ENCODE measurements around the gene MC4R. TPM values are rescaled to one million over a fixed set of nuclear protein-coding genes. Genes with fewer than 3 reads are reported as not detected.

MC4R gene
- total and polyA plus RNA-seq, 2 donors, result 0.08 to 0.16 TPM

DNA sequence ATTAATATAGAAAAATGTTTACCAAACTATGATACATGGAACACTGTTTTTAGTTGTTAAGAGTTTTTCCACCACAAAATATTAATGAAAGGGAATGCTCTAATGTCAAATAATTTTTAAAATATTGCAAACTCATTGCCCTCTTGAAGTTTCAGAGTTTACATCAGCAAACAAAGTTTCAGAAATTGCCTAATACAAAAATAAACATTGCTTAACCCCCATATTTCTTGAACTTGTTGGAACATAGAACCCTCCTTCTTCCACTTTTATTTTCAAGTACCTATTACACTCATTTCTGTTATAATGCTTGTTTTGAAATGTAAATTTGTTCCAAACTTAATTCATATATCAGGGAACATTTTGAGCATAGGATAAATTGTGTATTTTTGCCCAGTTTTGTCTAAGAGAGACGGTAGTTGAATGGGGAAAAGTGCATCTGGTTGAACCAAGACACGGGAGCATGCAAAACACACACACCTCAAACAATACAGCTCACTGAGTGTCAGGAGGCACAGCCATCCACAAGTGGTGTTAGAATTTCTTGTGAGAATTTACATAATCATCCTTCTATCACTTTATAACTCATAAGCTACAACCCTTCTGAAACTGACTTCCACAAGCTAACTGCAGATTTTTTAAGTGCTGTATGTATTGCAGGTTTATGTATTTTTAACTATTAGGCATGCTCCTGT lies 5.3 kb upstream of the MC4R start:
- no peaks in the 10 kb centered on the region for H3K36me3 ChIP-seq (ENCODE audit: insufficient read depth)
- 76% methylated on average over 2 of the region's 2 CpGs for WGBS
- DNase-seq (ENCODE audit: extremely low spot score), result no peak
- no peak overlapping the region for H3K27ac ChIP-seq (ENCODE audit: low read depth)
- no peak overlapping the region for H3K4me3 ChIP-seq (ENCODE audit: low read depth, low read length)
- H3K4me1 ChIP-seq (ENCODE audit: insufficient read depth), result no peaks in the 10 kb centered on the region

DNA sequence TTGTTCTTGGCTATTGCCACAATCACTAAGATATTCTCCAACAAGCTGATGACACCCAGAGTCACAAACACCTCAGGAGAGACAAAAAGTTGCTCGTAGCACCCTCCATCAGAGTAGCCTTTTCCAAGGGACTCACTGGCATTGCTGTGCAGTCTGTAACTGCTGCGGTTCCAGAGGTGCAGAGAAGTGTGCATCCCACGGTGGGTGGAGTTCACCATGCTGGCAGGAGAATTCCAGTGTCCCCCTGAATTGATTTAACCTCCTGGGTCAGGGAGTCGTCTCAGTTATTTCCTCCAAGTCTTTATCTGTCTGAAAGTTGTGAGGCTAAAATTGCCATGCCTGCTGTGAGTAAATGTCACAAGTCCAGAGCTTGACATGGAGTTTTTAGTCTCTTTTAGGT lies 443 bp downstream of the MC4R start:
- 36% methylated on average over 4 of the region's 4 CpGs for WGBS
- DNase-seq (ENCODE audit: extremely low spot score), result no peak
- H3K36me3 ChIP-seq (ENCODE audit: insufficient read depth), result no peaks in the 10 kb centered on the region
- H3K27ac ChIP-seq (ENCODE audit: low read depth), result no peak overlapping the region
- H3K4me3 ChIP-seq (ENCODE audit: low read depth, low read length), result no peak overlapping the region
- H3K4me1 ChIP-seq (ENCODE audit: insufficient read depth), result no peaks in the 10 kb centered on the region

DNA sequence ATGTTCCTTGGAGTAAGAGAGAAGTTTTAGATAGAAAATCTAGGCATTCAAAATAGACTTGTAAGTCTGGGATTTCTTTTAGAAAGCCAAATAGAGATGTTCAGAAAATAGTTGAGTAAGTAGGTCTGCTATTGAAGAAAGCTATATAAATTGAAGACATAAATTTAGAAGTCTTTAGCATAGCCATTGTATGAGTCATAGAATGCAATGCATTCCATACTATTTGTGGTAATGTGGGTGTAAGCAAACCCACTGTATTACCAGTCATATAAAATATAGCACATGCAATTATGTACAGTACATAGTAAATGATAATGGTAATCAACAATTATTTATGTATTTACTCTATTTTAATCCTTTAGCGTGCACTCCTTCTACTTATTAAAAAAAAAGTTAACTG lies 14.1 kb downstream of the MC4R start:
- H3K4me3 ChIP-seq (ENCODE audit: low read depth, low read length), result no peak overlapping the region
- 66% methylated on average over 1 of the region's 1 CpG for WGBS
- no peaks in the 10 kb centered on the region for H3K36me3 ChIP-seq (ENCODE audit: insufficient read depth)
- H3K27ac ChIP-seq (ENCODE audit: low read depth), result no peak overlapping the region
- H3K4me1 ChIP-seq (ENCODE audit: insufficient read depth), result no peaks in the 10 kb centered on the region
- DNase-seq (ENCODE audit: extremely low spot score), result no peak

DNA sequence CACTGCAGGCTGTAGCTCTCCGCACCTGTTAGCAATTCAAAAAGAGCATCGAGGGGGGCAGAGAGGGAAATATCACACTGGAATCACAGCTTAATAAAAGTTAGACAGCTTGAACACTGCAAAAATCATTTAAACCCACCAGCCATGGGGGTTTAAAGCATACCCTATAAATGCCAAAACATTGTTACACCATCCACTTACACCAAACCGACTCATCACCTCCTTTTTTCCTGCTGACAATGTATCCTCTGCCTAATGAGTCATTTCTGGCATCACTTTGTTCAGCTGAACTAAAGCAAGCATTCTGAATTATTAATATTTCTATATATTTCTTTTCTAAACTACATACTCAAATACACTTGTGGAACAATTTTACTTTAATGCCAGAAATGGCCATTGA lies 21.6 kb downstream of the MC4R start:
- no peak for DNase-seq (ENCODE audit: extremely low spot score)
- H3K4me1 ChIP-seq (ENCODE audit: insufficient read depth), result no peaks in the 10 kb centered on the region
- no peaks in the 10 kb centered on the region for H3K36me3 ChIP-seq (ENCODE audit: insufficient read depth)
- H3K4me3 ChIP-seq (ENCODE audit: low read depth, low read length), result no peak overlapping the region
- WGBS, result 66% methylated on average over 3 of the region's 3 CpGs
- H3K27ac ChIP-seq (ENCODE audit: low read depth), result no peak overlapping the region

DNA sequence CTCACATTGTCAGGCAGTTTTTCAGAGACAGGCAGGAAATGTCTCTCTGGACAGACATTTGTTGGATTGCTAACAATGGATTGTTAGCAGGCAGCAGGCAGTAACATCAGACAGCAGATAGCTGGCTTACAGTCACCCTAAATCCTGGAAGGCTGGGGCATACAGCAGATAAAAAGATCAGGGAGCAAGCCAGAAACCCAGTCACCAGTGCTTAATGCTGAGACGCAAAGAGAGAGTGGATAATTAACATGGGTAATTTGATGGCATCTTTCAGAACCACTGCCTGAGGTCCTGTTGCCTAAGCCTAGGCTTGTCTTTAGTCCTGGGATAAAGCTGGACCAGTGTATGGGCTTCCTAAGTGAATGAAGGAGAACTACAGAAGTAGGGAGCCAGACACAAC lies 22.4 kb downstream of the MC4R start:
- H3K4me3 ChIP-seq (ENCODE audit: low read depth, low read length), result no peak overlapping the region
- H3K36me3 ChIP-seq (ENCODE audit: insufficient read depth), result no peaks in the 10 kb centered on the region
- H3K27ac ChIP-seq (ENCODE audit: low read depth), result no peak overlapping the region
- DNase-seq (ENCODE audit: extremely low spot score), result no peak
- H3K4me1 ChIP-seq (ENCODE audit: insufficient read depth), result no peaks in the 10 kb centered on the region
- 73% methylated on average over 1 of the region's 1 CpG for WGBS

DNA sequence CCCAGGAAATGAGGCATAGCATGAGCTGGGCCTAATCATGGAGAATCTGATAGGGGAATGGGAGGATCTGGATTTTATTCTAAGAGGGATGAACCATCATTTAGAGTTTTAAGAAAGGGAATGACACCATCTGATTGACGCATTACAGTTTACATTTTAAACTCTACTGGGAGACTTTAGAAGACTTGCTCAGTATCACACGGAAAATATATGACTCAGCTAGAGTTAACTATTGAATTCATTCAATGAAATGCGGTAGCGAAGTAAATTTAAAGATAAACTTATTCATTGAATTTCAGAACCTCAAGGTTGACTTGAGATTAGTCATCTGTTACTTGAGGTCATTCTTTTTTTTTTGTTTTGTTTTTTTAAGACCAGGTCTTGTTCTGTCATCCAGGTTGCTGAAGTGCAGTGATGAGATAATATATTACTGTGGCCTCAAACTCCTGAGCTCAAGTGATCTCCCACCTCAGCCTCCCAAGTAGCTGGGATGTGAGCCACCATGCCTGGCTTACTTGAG lies 25.0 kb downstream of the MC4R start:
- Histone ChIP-seq H3K4me1 (ENCODE audit: insufficient read depth) (no peaks in the 10 kb centered on the region), H3K36me3 (ENCODE audit: insufficient read depth) (no peaks in the 10 kb centered on the region), H3K4me3 (ENCODE audit: low read depth, low read length) (no peak overlapping the region), H3K27ac (ENCODE audit: low read depth) (no peak overlapping the region)
- no peak for DNase-seq (ENCODE audit: extremely low spot score)
- 94% methylated on average over 4 of the region's 4 CpGs for WGBS

DNA sequence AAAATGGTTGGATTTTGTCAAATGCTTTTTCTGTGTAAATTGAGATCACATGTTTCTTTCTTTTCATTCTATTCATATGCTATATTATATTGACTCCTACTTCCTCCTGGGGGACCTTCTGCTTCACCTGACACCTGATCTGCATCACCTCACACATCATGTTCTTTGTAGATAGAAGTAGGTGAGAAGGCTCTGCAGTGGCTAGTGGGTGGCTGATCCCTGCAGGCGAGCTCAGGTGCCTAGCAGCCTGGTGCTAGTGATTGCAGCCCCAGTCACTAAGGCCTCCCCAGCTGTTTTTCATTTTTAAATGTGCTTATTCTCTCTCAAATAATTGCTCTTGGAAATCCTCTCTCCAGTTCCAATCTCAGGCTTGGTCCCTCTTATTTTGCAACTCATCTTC lies 33.6 kb downstream of the MC4R start:
- H3K36me3 ChIP-seq (ENCODE audit: insufficient read depth), result no peaks in the 10 kb centered on the region
- H3K4me3 ChIP-seq (ENCODE audit: low read depth, low read length), result no peak overlapping the region
- no peaks in the 10 kb centered on the region for H3K4me1 ChIP-seq (ENCODE audit: insufficient read depth)
- no peak for DNase-seq (ENCODE audit: extremely low spot score)
- H3K27ac ChIP-seq (ENCODE audit: low read depth), result no peak overlapping the region
- 33% methylated on average over 1 of the region's 1 CpG for WGBS

DNA sequence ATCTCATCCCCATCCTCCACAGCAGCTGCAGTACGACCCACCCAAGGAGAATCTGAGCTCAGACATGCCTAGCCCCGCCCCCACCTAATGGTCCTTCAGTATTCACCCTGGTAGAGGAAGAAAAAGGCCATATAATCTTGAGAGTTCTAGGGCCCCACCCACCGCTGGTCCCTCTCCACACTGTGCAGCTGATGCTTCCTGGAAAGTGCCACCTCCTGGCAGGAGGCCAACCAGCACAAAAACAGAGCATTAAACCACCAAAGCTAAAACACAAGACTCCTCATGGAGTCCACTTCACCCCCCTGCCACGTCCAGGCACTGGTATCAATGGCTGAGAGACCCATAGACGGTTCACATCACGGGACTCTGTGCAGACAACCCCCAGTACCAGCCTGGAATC lies 40.7 kb downstream of the MC4R start:
- H3K4me3 ChIP-seq (ENCODE audit: low read depth, low read length), result no peak overlapping the region
- DNase-seq (ENCODE audit: extremely low spot score), result no peak
- WGBS, result 77% methylated on average over 6 of the region's 6 CpGs
- no peak overlapping the region for H3K27ac ChIP-seq (ENCODE audit: low read depth)
- no peaks in the 10 kb centered on the region for H3K4me1 ChIP-seq (ENCODE audit: insufficient read depth)
- H3K36me3 ChIP-seq (ENCODE audit: insufficient read depth), result no peaks in the 10 kb centered on the region

DNA sequence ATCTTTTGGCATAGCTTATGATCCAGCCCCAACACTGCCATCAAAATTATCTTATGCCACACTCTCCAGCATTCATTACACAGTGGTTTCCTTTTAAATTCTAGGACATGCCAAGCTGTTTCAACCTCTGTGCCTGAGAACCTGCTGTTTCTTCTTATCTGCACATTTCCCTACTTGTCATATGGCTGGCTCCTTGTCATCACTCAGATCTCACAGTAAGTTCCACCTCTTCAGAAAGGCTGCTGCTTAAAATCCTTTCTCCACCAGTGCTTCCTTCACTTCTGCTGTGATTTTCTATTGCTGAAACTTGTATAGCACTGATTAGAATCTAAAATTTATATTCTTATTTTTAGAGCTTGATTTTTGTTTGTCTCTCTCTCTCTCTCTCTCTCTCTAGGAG lies 43.4 kb downstream of the MC4R start:
- DNase-seq (ENCODE audit: extremely low spot score), result no peak

DNA sequence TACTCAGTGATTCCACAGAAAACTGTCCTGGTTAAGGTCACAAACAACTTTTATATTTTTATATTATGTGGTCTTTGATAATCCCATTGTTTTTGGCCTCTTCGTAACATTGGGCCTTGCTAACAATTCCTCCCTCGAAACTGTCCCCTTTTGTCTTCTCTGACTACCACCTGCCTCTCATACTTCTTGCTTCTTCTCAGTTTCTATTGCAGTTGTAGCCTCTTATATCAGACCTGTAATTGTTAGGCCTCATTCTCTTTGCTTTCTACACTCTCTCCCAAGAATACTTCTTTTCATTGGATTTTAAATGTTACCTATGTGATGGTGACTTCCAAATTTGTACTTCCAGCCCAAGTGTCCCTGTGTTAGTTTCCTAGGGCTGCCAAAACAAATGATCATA lies 44.7 kb downstream of the MC4R start:
- H3K4me1 ChIP-seq (ENCODE audit: insufficient read depth), result no peaks in the 10 kb centered on the region
- DNase-seq (ENCODE audit: extremely low spot score), result no peak
- no peaks in the 10 kb centered on the region for H3K36me3 ChIP-seq (ENCODE audit: insufficient read depth)
- H3K27ac ChIP-seq (ENCODE audit: low read depth), result no peak overlapping the region
- no peak overlapping the region for H3K4me3 ChIP-seq (ENCODE audit: low read depth, low read length)
- WGBS, result 96% methylated on average over 2 of the region's 2 CpGs

More for the DNA sequence above, 43.4 kb downstream of the MC4R start:
- no peak overlapping the region for H3K4me3 ChIP-seq (ENCODE audit: low read depth, low read length)
- H3K36me3 ChIP-seq (ENCODE audit: insufficient read depth), result no peaks in the 10 kb centered on the region
- no peak overlapping the region for H3K27ac ChIP-seq (ENCODE audit: low read depth)
- no peaks in the 10 kb centered on the region for H3K4me1 ChIP-seq (ENCODE audit: insufficient read depth)

DNA sequence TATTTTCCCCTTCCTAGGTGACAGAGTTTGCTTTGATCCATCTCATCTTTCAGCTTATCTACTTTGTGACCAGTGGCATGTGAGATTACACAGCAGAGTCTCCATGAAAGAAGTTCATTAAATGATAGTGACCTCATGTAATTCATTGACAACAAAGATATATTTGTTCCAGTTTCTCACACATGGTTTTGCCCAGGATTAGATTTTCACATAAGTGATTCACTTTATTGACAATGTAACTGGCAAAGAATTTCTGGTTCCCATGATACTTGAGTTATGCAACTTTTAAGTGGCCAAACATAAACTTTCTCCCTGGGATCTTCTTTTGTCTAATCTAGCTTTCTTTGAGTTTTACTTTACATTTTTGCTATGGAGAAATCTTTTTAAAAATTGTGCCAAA lies 50.0 kb downstream of the MC4R start:
- no peaks in the 10 kb centered on the region for H3K36me3 ChIP-seq (ENCODE audit: insufficient read depth)
- no peak overlapping the region for H3K27ac ChIP-seq (ENCODE audit: low read depth)
- H3K4me3 ChIP-seq (ENCODE audit: low read depth, low read length), result no peak overlapping the region
- DNase-seq (ENCODE audit: extremely low spot score), result no peak
- H3K4me1 ChIP-seq (ENCODE audit: insufficient read depth), result no peaks in the 10 kb centered on the region
